H1 (cell line): Measurements from ENCODE around the gene SLC22A13. TPM values are rescaled to one million over a fixed set of nuclear protein-coding genes. Genes with fewer than 3 reads are reported as not detected.

Experiments used
- ATF3 ChIP-seq: IDR thresholded peaks from 2 replicates; pipeline ENCODE4 v1.6.1; 2011; ENCODE audit warnings: low read depth, mild to moderate bottlenecking, low read length; ENCODE audit not compliant: insufficient read depth
- CHD7 ChIP-seq: fragments of 300-600 bp; sonication (generic); IDR thresholded peaks from 2 replicates; pipeline ENCODE4 v1.7.1; 2012; ENCODE audit warnings: low read length, moderate library complexity, mild to moderate bottlenecking, inconsistent platforms; ENCODE audit not compliant: insufficient replicate concordance
- CREB1 ChIP-seq: IDR thresholded peaks from 2 replicates; pipeline ENCODE4 v1.6.1; 2012; ENCODE audit warnings: inconsistent platforms
- CTCF ChIP-seq, 3 experiments: IDR thresholded peaks; 1 replicate in 2 of 3; 2 replicates in 1 of 3; pipeline versions ENCODE4 v1.5.1 to v1.6.1; 2011; ENCODE audit warnings: low read length in 3 of 3, mild to moderate bottlenecking in 3 of 3, inconsistent platforms in 2 of 3, low read depth in 1 of 3, moderate library complexity in 1 of 3; ENCODE audit not compliant: insufficient read depth in 1 of 3; ENCODE audit errors: control extremely low read depth in 1 of 3
- GABPA ChIP-seq: IDR thresholded peaks from 2 replicates; pipeline ENCODE4 v1.6.1; 2011; ENCODE audit warnings: mild to moderate bottlenecking, low read length, moderate library complexity, borderline replicate concordance; ENCODE audit not compliant: insufficient read depth
- NANOG ChIP-seq: IDR thresholded peaks from 2 replicates; pipeline ENCODE4 v1.6.1; 2011; ENCODE audit warnings: low read length, low read depth, mild to moderate bottlenecking, inconsistent platforms; ENCODE audit not compliant: insufficient read depth, poor library complexity, severe bottlenecking
- ZNF274 ChIP-seq: IDR thresholded peaks from 2 replicates; pipeline ENCODE4 v1.7.0; 2012; ENCODE audit warnings: low read length, borderline replicate concordance; ENCODE audit errors: extremely low read depth
- polyA plus RNA-seq, 7 experiments: library from polyadenylated mRNA; depleted of rRNA in 3 of 7; stranded (reverse) in 5 of 7; unstranded in 2 of 7; fragments of >200 nt in 5 of 7; fragments of 200-250 nt in 2 of 7; gene quantifications; 1 replicate in 5 of 7; 2 replicates in 1 of 7; 4 replicates in 1 of 7; pipeline versions ENCODE4 v1.2.1 to v1.2.3, GENCODE V29; 2011 to 2013; ENCODE audit warnings: missing spikeins in 2 of 7, mixed read lengths in 2 of 7
- total RNA-seq: library from RNA; stranded (reverse); fragmentation: NEBNext Ultra II Directional; extraction: Animal tissue kit (Norgen Biotek cat#: 25700); gene quantifications from 2 replicates; pipeline ENCODE4 v1.2.1, GENCODE V29; 2021

SLC22A13 gene
- total and polyA plus RNA-seq, 2 of the 8 experiments (the other 6 are each of a cell fraction or from before 2014, with no cell fraction given) = 0.05 to 0.41 TPM

GRCh38 chr3:38317192-38317759 is 51.7 kb downstream of the SLC22A13 start (continued):
- no peak for TF ChIP-seq CHD7
- TF ChIP-seq CTCF (IDR thresholded peaks at IDR 0.05; ENCODE audit: control extremely low read depth in 1 of 3, insufficient read depth in 1 of 3, low read depth in 1 of 3, low read length in 3 of 3) = no peak
- TF ChIP-seq GABPA = no peak
- no peak for TF ChIP-seq ZNF274
- TF ChIP-seq CREB1 = no peak
- no peak for TF ChIP-seq NANOG
- TF ChIP-seq ATF3 = no peak
